IMR-90 (cell line): Measurements from ENCODE around the gene KAT7.

ENCODE experiments used
- CEBPB ChIP-seq: IDR thresholded peaks from 2 replicates; pipeline ENCODE4 v1.6.1; 2012; ENCODE audit warnings: low read depth, low read length, improper control_type of control experiment
- POLR2A ChIP-seq: IDR thresholded peaks from 2 replicates; pipeline ENCODE4 v1.6.1; 2012; ENCODE audit warnings: mild to moderate bottlenecking, low read depth, low read length
- TF ChIP-seq, protein P1 (sequence below): conservative IDR thresholded peaks from 2 replicates; pipeline ENCODE4 v1.5.1; 2012; ENCODE audit warnings: mild to moderate bottlenecking, low read depth, low read length, improper control_type of control experiment
- TF ChIP-seq, protein P2 (sequence below): fragments of 150-350 bp; IDR thresholded peaks from 2 replicates; pipeline ENCODE4 v1.6.1; 2016; ENCODE audit warnings: low read depth, mild to moderate bottlenecking, low read length, moderate library complexity, borderline replicate concordance

DNA sequence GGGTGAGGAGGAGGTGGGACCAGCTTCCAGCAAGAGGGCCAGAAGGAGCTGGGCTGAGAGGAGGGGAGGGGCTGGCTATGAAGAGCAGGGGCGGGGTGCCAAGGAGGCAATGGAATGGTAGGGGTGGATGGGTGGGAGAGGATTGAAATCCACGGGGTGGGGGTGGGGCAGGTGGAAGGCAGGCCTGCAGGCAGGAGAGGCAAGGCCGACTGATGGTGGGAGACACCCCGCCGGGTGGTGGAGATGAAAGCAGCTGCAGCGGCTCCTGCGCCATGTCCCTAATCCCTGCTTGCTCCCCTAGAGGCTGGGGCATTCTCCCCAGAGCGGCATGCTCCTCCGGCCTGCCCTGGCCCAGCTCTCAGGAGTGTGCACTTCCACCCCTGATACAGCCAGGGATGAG is 87.2 kb downstream of the KAT7 start:
- TF ChIP-seq POLR2A (no peak), CEBPB (no peak)
- TF ChIP-seq, protein P1, sequence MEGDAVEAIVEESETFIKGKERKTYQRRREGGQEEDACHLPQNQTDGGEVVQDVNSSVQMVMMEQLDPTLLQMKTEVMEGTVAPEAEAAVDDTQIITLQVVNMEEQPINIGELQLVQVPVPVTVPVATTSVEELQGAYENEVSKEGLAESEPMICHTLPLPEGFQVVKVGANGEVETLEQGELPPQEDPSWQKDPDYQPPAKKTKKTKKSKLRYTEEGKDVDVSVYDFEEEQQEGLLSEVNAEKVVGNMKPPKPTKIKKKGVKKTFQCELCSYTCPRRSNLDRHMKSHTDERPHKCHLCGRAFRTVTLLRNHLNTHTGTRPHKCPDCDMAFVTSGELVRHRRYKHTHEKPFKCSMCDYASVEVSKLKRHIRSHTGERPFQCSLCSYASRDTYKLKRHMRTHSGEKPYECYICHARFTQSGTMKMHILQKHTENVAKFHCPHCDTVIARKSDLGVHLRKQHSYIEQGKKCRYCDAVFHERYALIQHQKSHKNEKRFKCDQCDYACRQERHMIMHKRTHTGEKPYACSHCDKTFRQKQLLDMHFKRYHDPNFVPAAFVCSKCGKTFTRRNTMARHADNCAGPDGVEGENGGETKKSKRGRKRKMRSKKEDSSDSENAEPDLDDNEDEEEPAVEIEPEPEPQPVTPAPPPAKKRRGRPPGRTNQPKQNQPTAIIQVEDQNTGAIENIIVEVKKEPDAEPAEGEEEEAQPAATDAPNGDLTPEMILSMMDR: no peak
- TF ChIP-seq, protein P2, sequence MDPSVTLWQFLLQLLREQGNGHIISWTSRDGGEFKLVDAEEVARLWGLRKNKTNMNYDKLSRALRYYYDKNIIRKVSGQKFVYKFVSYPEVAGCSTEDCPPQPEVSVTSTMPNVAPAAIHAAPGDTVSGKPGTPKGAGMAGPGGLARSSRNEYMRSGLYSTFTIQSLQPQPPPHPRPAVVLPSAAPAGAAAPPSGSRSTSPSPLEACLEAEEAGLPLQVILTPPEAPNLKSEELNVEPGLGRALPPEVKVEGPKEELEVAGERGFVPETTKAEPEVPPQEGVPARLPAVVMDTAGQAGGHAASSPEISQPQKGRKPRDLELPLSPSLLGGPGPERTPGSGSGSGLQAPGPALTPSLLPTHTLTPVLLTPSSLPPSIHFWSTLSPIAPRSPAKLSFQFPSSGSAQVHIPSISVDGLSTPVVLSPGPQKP: no peak
